C1 segment of cervical spinal cord (tissue), 14 donors: Measurements from ENCODE around the gene FAM90A26.
"Not testable (repeated sequence)": the region's sequence is repeated elsewhere in the genome, so short reads cannot be mapped to it uniquely, and the experiment has no call there.

Experiments
- DNase-seq, 14 donors: peaks; one replicate each; lab custom pipeline; 2025; lab: John Stamatoyannopoulos, UW

The FAM90A26 gene

DNA sequence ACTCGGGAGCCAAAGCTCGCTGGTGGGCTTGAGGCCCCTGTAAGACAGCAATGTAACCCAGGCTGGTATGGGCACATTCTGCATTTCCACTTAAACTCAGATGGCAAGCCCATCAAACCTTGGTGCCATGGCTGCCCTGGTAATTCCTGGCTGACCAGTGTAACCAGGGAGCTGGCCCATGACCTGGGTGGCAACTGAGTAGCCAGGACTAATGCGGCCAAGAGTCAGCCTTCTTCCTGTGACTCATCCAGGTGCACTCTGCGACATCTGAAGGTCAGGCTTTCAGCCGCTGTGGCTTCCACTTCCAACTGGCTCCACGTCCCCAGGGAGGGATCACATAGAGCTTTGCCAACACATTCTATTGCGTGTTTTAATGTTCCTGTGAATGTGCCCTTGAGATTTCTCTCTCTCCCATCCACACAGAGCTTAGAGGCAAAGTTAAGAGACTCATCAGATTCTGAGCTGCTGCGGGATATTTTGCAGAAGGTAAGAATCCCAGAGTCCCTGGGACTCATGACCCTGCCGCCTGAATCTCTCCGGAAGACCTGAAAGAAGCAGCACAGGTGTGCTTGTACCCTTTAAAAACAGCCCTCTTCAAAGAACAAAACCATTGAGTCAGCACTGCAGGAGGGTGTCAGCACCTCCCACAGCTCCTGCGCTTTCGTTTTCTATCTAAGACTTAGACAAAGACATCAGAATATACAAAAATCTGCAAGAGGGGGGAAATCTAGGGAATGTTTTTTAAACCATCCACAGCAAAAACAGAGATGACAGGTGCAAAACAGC is 14.9 kb upstream of the FAM90A26 start:
- DNase-seq: not testable (repeated sequence)

DNA sequence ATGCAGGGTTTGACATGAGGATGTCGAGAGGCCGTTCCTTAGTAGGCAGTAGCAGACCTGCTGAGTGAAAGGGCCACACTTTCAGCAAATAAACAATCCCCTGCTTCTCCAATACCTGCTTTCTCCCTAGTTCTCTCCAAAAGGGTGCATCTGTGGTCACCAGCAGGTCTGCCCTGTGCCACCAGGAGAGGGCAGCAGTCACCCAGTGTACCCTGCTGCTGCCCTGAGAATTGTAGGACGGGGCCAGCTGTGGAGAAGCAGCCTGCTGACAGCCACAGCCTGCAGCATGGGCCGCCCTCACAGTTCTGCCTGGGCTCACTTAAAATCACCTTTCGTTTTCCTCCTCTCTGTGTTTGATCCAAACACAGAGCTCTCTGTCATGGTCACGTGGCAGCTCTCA is 11.8 kb upstream of the FAM90A26 start:
- DNase-seq: peak in 1 of 14 donors; percentile 5

DNA sequence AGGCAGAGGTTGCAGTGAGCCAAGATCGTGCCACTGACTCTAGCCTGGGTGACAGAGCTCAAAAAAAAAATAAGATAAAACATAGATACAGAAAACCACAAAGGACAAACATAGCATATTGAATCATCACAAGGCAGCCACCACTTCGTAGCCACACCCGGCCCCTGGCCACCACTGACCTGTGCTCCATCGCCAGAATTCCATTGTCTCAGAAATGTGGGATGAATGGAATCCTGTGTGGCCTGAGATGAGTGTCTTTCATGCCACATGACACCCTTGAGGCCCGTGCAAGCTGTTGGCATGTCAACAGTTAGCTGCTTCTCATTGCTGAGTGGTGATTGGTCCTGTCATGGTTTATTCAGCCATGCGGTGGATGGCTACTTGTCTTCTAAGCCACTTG is 10.2 kb upstream of the FAM90A26 start:
- DNase-seq: not testable (repeated sequence)

DNA sequence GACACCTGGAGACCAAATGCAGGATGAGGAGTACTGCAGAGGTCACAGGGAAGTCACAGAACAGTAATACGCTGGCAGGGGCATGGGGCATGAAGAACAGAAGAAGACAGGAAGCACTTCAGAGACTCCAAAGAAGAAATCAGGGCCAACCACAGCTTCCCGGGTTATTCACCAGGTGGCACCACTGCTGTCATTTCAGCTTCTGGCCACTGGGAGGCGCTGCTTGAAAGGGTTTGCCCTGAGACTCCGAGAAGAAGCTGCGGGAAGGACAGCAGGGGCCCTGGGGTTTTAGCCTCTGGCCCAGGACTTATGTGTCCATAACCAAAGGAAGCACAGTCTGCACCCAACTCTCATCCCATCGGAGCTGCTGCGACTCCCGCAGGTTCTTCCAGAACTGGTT is 4.2 kb upstream of the FAM90A26 start:
- DNase-seq: peak in 1 of 14 donors; percentile 3

DNA sequence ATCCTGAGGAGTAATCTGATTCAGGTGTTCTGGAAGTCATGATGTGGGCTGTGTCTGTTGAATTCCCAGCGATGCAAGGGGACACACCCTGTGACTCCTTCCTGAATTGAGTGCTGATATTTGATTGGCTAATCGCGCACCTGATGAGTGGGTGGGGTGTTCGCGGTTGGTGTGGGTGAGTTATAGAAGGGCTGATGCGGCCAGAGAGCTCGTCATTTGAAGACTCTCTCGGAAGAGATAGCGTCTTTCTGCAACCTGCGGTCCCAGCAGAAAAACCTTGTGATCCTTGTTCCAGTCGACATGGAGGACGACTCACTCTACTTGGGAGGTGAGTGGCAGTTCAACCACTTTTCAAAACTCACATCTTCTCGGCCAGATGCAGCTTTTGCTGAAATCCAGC is 40.1 kb downstream of the FAM90A26 start, which contains the start of gene USP17L10:
TSS of gene USP17L10 (plus strand) at position 301 of the 400 bp plus-strand sequence. CDS start at position 301, 0 bp downstream.
- DNase-seq: not testable (repeated sequence)

DNA sequence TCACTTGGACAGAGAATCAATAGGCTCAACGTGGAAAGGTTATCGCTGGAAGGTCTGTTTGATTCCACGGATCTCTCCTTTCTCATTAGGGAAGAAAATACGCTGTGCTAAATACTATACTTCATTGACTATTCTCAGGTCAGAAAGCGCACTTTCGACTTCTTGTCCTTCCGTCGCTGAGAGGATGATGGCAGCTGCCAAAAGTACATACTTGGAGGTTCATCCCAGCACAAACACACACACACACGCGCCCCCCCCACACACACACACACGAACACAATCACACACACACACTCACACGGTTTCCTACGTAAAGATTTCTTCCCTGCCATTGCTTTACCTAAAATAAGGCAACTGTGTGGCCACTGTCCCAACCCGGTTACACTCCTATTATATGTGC is 44.5 kb downstream of the FAM90A26 start:
- DNase-seq: not testable (repeated sequence)

DNA sequence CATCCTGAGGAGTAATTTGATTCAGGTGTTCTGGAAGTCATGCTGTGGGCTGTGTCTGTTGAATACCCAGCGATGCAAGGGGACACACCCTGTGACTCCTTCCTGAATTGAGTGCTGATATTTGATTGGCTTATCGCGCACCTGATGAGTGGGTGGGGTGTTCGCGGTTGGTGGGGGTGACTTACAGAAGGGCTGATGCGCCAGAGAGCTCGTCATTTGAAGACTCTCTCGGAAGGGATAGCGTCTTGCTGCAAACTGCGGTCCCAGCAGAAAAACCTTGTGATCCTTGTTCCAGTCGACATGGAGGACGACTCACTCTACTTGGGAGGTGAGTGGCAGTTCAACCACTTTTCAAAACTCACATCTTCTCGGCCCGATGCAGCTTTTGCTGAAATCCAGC is 44.9 kb downstream of the FAM90A26 start, which contains the start of gene USP17L11:
TSS of gene USP17L11 (plus strand) at position 301 of the 400 bp plus-strand sequence. CDS start at position 301, 0 bp downstream.
- not testable (repeated sequence) for DNase-seq

DNA sequence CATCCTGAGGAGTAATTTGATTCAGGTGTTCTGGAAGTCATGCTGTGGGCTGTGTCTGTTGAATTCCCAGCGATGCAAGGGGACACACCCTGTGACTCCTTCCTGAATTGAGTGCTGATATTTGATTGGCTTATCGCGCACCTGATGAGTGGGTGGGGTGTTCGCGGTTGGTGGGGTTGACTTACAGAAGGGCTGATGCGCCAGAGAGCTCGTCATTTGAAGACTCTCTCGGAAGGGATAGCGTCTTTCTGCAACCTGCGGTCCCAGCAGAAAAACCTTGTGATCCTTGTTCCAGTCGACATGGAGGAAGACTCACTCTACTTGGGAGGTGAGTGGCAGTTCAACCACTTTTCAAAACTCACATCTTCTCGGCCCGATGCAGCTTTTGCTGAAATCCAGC is 49.6 kb downstream of the FAM90A26 start, which contains the start of gene USP17L12:
TSS of gene USP17L12 (plus strand) at position 301 of the 400 bp plus-strand sequence. CDS start at position 301, 0 bp downstream.
- DNase-seq: not testable (repeated sequence)

DNA sequence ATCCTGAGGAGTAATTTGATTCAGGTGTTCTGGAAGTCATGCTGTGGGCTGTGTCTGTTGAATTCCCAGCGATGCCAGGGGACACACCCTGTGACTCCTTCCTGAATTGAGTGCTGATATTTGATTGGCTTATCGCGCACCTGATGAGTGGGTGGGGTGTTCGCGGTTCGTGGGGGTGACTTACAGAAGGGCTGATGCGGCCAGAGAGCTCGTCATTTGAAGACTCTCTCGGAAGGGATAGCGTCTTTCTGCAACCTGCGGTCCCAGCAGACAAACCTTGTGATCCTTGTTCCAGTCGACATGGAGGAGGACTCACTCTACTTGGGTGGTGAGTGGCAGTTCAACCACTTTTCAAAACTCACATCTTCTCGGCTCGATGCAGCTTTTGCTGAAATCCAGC is 54.4 kb downstream of the FAM90A26 start, which contains the start of gene USP17L13:
TSS of gene USP17L13 (plus strand) at position 301 of the 400 bp plus-strand sequence. CDS start at position 301, 0 bp downstream.
- not testable (repeated sequence) for DNase-seq
